GM23338 (cell line): ENCODE measurements around the gene PHC2. TPM values are rescaled to one million over a fixed set of nuclear protein-coding genes. Genes with fewer than 3 reads are reported as not detected.
A peak's percentile ranks its signal among the peaks of the same experiment; 100 is the strongest.

Experiments used
- ATAC-seq: fragments of 200-7000 bp; cut with Tn5 transposase; 3 replicates; pipeline ENCODE4 v1.9.1; 2020
- DNase-seq: peaks from one replicate; pipeline ENCODE4 v3.0.0-alpha.2; 2015; ENCODE audit warnings: low spot score
- H2AFZ ChIP-seq: fragments of 200-600 bp; sonication (generic); 2 replicates; pipeline ENCODE4 v1.8.0; 2016; ENCODE audit warnings: antibody characterized with exemption, mild to moderate bottlenecking, moderate library complexity
- H3F3A ChIP-seq: fragments of 200-600 bp; sonication (generic); replicated peaks from 2 replicates; pipeline ENCODE4 v1.8.0; 2017; ENCODE audit warnings: antibody characterized with exemption, mixed run types, low read depth
- H3K27ac ChIP-seq: fragments of 200-600 bp; sonication (generic); 2 replicates; pipeline ENCODE4 v1.6.1; 2016; ENCODE audit warnings: low read depth
- H3K27me3 ChIP-seq: fragments of 200-600 bp; sonication (generic); 2 replicates; pipeline ENCODE4 v1.8.0; 2016; ENCODE audit warnings: mild to moderate bottlenecking, mixed run types, moderate library complexity; ENCODE audit not compliant: insufficient read depth
- H3K36me3 ChIP-seq: fragments of 200-600 bp; sonication (generic); 2 replicates; pipeline ENCODE4 v1.8.0; 2016; ENCODE audit warnings: mild to moderate bottlenecking; ENCODE audit not compliant: insufficient read depth
- H3K4me1 ChIP-seq: fragments of 200-600 bp; sonication (generic); 2 replicates; pipeline ENCODE4 v1.8.0; 2016; ENCODE audit warnings: mild to moderate bottlenecking, moderate library complexity; ENCODE audit not compliant: insufficient read depth
- H3K4me2 ChIP-seq: fragments of 200-600 bp; sonication (generic); 2 replicates; pipeline ENCODE4 v1.7.1; 2017; ENCODE audit warnings: mixed run types
- H3K4me3 ChIP-seq: fragments of 200-600 bp; sonication (generic); 2 replicates; pipeline ENCODE4 v1.6.1; 2016; ENCODE audit warnings: mixed run types
- H3K79me2 ChIP-seq: fragments of 200-600 bp; sonication (generic); replicated peaks from 2 replicates; pipeline ENCODE4 v1.8.0; 2017; ENCODE audit warnings: mild to moderate bottlenecking; ENCODE audit not compliant: insufficient read depth
- H3K9me2 ChIP-seq: fragments of 200-600 bp; sonication (generic); 2 replicates; pipeline ENCODE4 v1.8.0; 2017; ENCODE audit not compliant: insufficient read depth
- H4K20me1 ChIP-seq: fragments of 200-600 bp; sonication (generic); replicated peaks from 2 replicates; pipeline ENCODE4 v1.8.0; 2017; ENCODE audit warnings: mild to moderate bottlenecking; ENCODE audit not compliant: insufficient read depth
- H3K27ac Mint-ChIP-seq: 2 replicates; pipeline ENCODE4 v1.8.0; 2020; ENCODE audit warnings: inconsistent platforms, mild to moderate bottlenecking, moderate library complexity, mixed read lengths
- H3K27me3 Mint-ChIP-seq: 3 replicates; pipeline ENCODE4 v1.8.0; 2022; ENCODE audit warnings: low read depth, mild to moderate bottlenecking, moderate library complexity, mixed read lengths, inconsistent platforms; ENCODE audit not compliant: insufficient read depth, poor library complexity
- H3K36me3 Mint-ChIP-seq: 3 replicates; pipeline ENCODE4 v1.8.0; 2021; ENCODE audit warnings: low read depth, mild to moderate bottlenecking, inconsistent platforms, moderate library complexity, mixed read lengths
- H3K4me1 Mint-ChIP-seq: 3 replicates; pipeline ENCODE4 v1.8.0; 2020; ENCODE audit warnings: mild to moderate bottlenecking, inconsistent platforms, mixed read lengths
- H3K4me3 Mint-ChIP-seq: 3 replicates; pipeline ENCODE4 v1.8.0; 2021; ENCODE audit warnings: moderate library complexity, mild to moderate bottlenecking, inconsistent platforms, mixed read lengths
- H3K9me3 Mint-ChIP-seq: 3 replicates; pipeline ENCODE4 v1.8.0; 2020; ENCODE audit warnings: moderate library complexity, mild to moderate bottlenecking, inconsistent platforms, mixed read lengths
- CREB1 ChIP-seq: fragments of 250-450 bp; sonication (Bioruptor Pico); IDR thresholded peaks from 2 replicates; pipeline ENCODE4 v1.5.0; 2020; ENCODE audit warnings: low read depth, mild to moderate bottlenecking, moderate library complexity
- ETS1 ChIP-seq: IDR thresholded peaks from 2 replicates; pipeline ENCODE4 v1.6.1; 2016; ENCODE audit warnings: antibody characterized with exemption
- EZH2phosphoT487 ChIP-seq: fragments of 200-600 bp; sonication (generic); IDR thresholded peaks from one replicate; pipeline ENCODE4 v1.8.1; 2018; ENCODE audit warnings: antibody characterized with exemption; ENCODE audit not compliant: unreplicated experiment
- POLR2AphosphoS5 ChIP-seq: IDR thresholded peaks from 2 replicates; pipeline ENCODE4 v1.6.1; 2016; ENCODE audit warnings: antibody characterized with exemption, low read depth
- REST ChIP-seq: IDR thresholded peaks from one replicate; pipeline ENCODE4 v1.6.1; 2018; ENCODE audit warnings: antibody characterized with exemption; ENCODE audit not compliant: unreplicated experiment
- ZNF114 ChIP-seq: fragments of 250-450 bp; sonication (Bioruptor Pico); IDR thresholded peaks from 2 replicates; pipeline ENCODE4 v1.5.0; 2020; ENCODE audit warnings: mild to moderate bottlenecking, moderate library complexity
- ZNF331 ChIP-seq: fragments of 250-450 bp; sonication (Bioruptor Pico); IDR thresholded peaks from 2 replicates; pipeline ENCODE4 v1.5.0; 2020; ENCODE audit warnings: low read depth, mild to moderate bottlenecking, moderate library complexity
- ZNF462 ChIP-seq: fragments of 250-450 bp; sonication (Bioruptor Pico); IDR thresholded peaks from 2 replicates; pipeline ENCODE4 v1.5.0; 2020; ENCODE audit warnings: mild to moderate bottlenecking, moderate library complexity
- polyA plus RNA-seq: library from polyadenylated mRNA; unstranded; fragments of >200 nt; fragmentation: Nextera tagmentation; extraction: Ambion mirVana; gene quantifications from 2 replicates; pipeline ENCODE4 v1.2.1, GENCODE V29; 2016
- total RNA-seq: library from RNA; depleted of rRNA; stranded (reverse); fragments of >200 nt; shearing (Covaris generic); gene quantifications from 2 replicates; pipeline ENCODE4 v1.2.3, GENCODE V29; 2014

PHC2 gene
- total and polyA plus RNA-seq, 2 experiments from 2014 or later: 1.7 to 7.3 TPM

- Histone ChIP-seq H3K4me2 (0 out of 2 replicates have a peak overlapping the region, but pooled peaks have one; percentile 38), H3K4me3 (no peak overlapping the region), H3F3A (no peaks in the 10 kb centered on the region), H3K9me2 (no peaks in the 10 kb centered on the region), H2AFZ (peak overlapping the region; percentile 66), H3K36me3 (no peaks in the 10 kb centered on the region), H3K27me3 (no peaks in the 10 kb centered on the region), H3K4me1 (peaks cover 11% of the 10 kb centered on the region; the same call in 1 of the 2 replicates), H3K27ac (no peak overlapping the region), H3K79me2 (no peaks in the 10 kb centered on the region), H4K20me1 (no peaks in the 10 kb centered on the region; the same call in 1 of the 2 replicates)
- H3K27me3 Mint-ChIP-seq: peaks cover 8% of the 10 kb centered on the region
- H3K27ac Mint-ChIP-seq: no peak overlapping the region
- H3K4me1 Mint-ChIP-seq: peaks cover 26% of the 10 kb centered on the region
- TF ChIP-seq ZNF114 (CRISPR knock-in tag) (no peak), CREB1 (CRISPR knock-in tag) (no peak), ZNF331 (CRISPR knock-in tag) (no peak), EZH2phosphoT487 (no peak), POLR2AphosphoS5 (no peak), REST (no peak), ZNF462 (no peak), ETS1 (no peak)
- no peak overlapping the region for H3K4me3 Mint-ChIP-seq
- DNase-seq: peak; percentile 24
- no peaks in the 10 kb centered on the region for H3K9me3 Mint-ChIP-seq
- peak; percentile 62 for ATAC-seq
- no peaks in the 10 kb centered on the region for H3K36me3 Mint-ChIP-seq
Measured at GRCh38 chr1:33379631-33380354, 51.1 kb downstream of the PHC2 start.
